Fibroblast of the aortic adventitia (primary cell): ENCODE results near the gene AKAP8L. TPM values are rescaled to one million over a fixed set of nuclear protein-coding genes. Genes with fewer than 3 reads are reported as not detected.

Source experiments
- DNase-seq: peaks from one replicate; pipeline ENCODE4 v3.0.0-alpha.2; 2010; ENCODE audit warnings: low read depth
- H3K4me3 ChIP-seq: 2 replicates; pipeline ENCODE4 v1.5.1; 2011; ENCODE audit warnings: low read depth, mild to moderate bottlenecking, control low read depth, low read length, moderate library complexity
- CTCF ChIP-seq: IDR thresholded peaks from 2 replicates; pipeline ENCODE4 v1.5.1; 2011; ENCODE audit warnings: mild to moderate bottlenecking, low read length, control low read depth, inconsistent platforms; ENCODE audit not compliant: insufficient read depth
- total RNA-seq: library from RNA; depleted of rRNA; stranded (reverse); fragments of >200 nt; gene quantifications from 2 replicates; pipeline ENCODE4 v1.2.3, GENCODE V29; 2012; ENCODE audit warnings: low replicate concordance

AKAP8L gene
- total RNA-seq, 1 donor, result 45.6 TPM

GRCh38 chr19:15372891-15373301 lies 45.9 kb downstream of the AKAP8L start:
- H3K4me3 ChIP-seq, result no peak overlapping the region
- TF ChIP-seq CTCF, result no peak
- DNase-seq, result no peak

- no peak for DNase-seq
- no peak overlapping the region for H3K4me3 ChIP-seq
- no peak for TF ChIP-seq CTCF
Observed at GRCh38 chr19:15372470-15372869, 46.3 kb downstream of the AKAP8L start.

GRCh38 chr19:15371786-15372380 lies 46.9 kb downstream of the AKAP8L start:
- no peak overlapping the region for H3K4me3 ChIP-seq
- DNase-seq, result no peak
- no peak for TF ChIP-seq CTCF

- no peak overlapping the region for H3K4me3 ChIP-seq
- no peak for TF ChIP-seq CTCF
Observed at GRCh38 chr19:15371119-15371518, 47.7 kb downstream of the AKAP8L start.

GRCh38 chr19:15369594-15369891 lies 49.2 kb downstream of the AKAP8L start:
- DNase-seq, result no peak
- TF ChIP-seq CTCF, result no peak
- no peak overlapping the region for H3K4me3 ChIP-seq

More at GRCh38 chr19:15371119-15371518, 47.7 kb downstream of the AKAP8L start:
- DNase-seq, result no peak

- no peak for DNase-seq
- no peak overlapping the region for H3K4me3 ChIP-seq
- TF ChIP-seq CTCF, result no peak
Observed at GRCh38 chr19:15368798-15369593, 49.8 kb downstream of the AKAP8L start.
